Kidney capillary endothelial cell (primary cell): ENCODE results near the gene PTBP3.
A peak's percentile ranks its signal among the peaks of the same experiment; 100 is the strongest.
"Not testable (repeated sequence)": the region's sequence is repeated elsewhere in the genome, so short reads cannot be mapped to it uniquely, and the experiment has no call there.

Source experiments
- DNase-seq: peaks from one replicate; pipeline ENCODE4 v3.0.0-alpha.2; 2018; ENCODE audit warnings: low spot score

Gene PTBP3

GRCh38 chr9:112322701-112323377 is 10.6 kb downstream of the PTBP3 start:
- no peak for DNase-seq

GRCh38 chr9:112316258-112316943 is 17.0 kb downstream of the PTBP3 start:
- no peak for DNase-seq

GRCh38 chr9:112315331-112316257 is 17.8 kb downstream of the PTBP3 start:
- DNase-seq: no peak

GRCh38 chr9:112312139-112312538 is 21.3 kb downstream of the PTBP3 start:
- no peak for DNase-seq

- no peak for DNase-seq
Observed at GRCh38 chr9:112311497-112311896, 21.9 kb downstream of the PTBP3 start.

GRCh38 chr9:112310826-112311225 is 22.6 kb downstream of the PTBP3 start:
- DNase-seq: no peak

GRCh38 chr9:112308588-112308987 is 24.8 kb downstream of the PTBP3 start:
- DNase-seq: no peak

- DNase-seq: no peak
Observed at GRCh38 chr9:112301420-112301819, 32.0 kb downstream of the PTBP3 start.

GRCh38 chr9:112299514-112299913 is 33.9 kb downstream of the PTBP3 start:
- DNase-seq: peak; percentile 21

GRCh38 chr9:112296929-112297328 is 36.5 kb downstream of the PTBP3 start:
- DNase-seq: no peak

GRCh38 chr9:112295174-112295573 is 38.2 kb downstream of the PTBP3 start:
- DNase-seq: no peak

- no peak for DNase-seq
Observed at GRCh38 chr9:112288029-112288428, 45.4 kb downstream of the PTBP3 start.

GRCh38 chr9:112286926-112287325 is 46.5 kb downstream of the PTBP3 start:
- no peak for DNase-seq

GRCh38 chr9:112285056-112285455 is 48.4 kb downstream of the PTBP3 start:
- no peak for DNase-seq

GRCh38 chr9:112283582-112284253 is 49.7 kb downstream of the PTBP3 start:
- DNase-seq: no peak

GRCh38 chr9:112282841-112283240 is 50.6 kb downstream of the PTBP3 start:
- DNase-seq: not testable (repeated sequence)

- no peak for DNase-seq
Observed at GRCh38 chr9:112280904-112281303, 52.5 kb downstream of the PTBP3 start.

GRCh38 chr9:112279501-112279900 is 53.9 kb downstream of the PTBP3 start:
- no peak for DNase-seq

- no peak for DNase-seq
Observed at GRCh38 chr9:112278152-112278551, 55.3 kb downstream of the PTBP3 start.

GRCh38 chr9:112274600-112274999 is 58.8 kb downstream of the PTBP3 start:
- no peak for DNase-seq

GRCh38 chr9:112273876-112274275 is 59.5 kb downstream of the PTBP3 start:
- no peak for DNase-seq

- DNase-seq: no peak
Observed at GRCh38 chr9:112271466-112272098, 61.8 kb downstream of the PTBP3 start.
